Gastrocnemius medialis (tissue), 4 donors: ENCODE measurements around the gene POLD1.

ENCODE experiments used
- POLR2A ChIP-seq, 2 donors: fragments of 450-650 bp; IDR thresholded peaks; one replicate each; pipeline ENCODE4 v1.6.1; 2017; ENCODE audit warnings: antibody characterized with exemption in 2 of 2, mild to moderate bottlenecking in 2 of 2, moderate library complexity in 2 of 2
- TF ChIP-seq, protein P1 (sequence below), 5 experiments: fragments of 450-650 bp in 3 of 5; fragments of 200-600 bp in 2 of 5; sonication (generic) in 2 of 5; IDR thresholded peaks in 4 of 5; conservative IDR thresholded peaks in 1 of 5; 1 replicate in 4 of 5; 2 replicates in 1 of 5; pipeline ENCODE4 v1.5.1; 2016 to 2019; ENCODE audit warnings: antibody characterized with exemption in 5 of 5, mild to moderate bottlenecking in 3 of 5, moderate library complexity in 3 of 5

DNA sequence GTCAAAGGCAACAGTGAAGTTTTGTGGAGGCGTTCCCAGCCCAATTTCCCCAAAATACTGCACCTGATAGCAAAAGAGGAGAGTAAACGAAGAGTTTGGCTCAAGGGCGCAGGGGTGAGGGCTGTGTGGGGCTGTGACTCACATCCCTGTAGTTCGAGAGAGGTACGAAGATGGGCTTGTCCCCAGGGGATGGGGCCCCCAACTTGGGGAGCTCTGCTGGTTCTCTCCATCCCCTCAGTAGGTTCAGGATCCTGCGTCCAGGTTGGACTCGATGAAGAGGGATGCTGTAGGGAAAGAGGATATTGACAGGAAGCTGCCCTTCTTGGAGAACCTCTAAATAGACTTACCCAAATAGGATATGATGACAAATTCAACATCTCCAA lies 22.1 kb upstream of the POLD1 start:
- TF ChIP-seq POLR2A (IDR thresholded peaks at IDR 0.05): no peak
- TF ChIP-seq, protein P1, sequence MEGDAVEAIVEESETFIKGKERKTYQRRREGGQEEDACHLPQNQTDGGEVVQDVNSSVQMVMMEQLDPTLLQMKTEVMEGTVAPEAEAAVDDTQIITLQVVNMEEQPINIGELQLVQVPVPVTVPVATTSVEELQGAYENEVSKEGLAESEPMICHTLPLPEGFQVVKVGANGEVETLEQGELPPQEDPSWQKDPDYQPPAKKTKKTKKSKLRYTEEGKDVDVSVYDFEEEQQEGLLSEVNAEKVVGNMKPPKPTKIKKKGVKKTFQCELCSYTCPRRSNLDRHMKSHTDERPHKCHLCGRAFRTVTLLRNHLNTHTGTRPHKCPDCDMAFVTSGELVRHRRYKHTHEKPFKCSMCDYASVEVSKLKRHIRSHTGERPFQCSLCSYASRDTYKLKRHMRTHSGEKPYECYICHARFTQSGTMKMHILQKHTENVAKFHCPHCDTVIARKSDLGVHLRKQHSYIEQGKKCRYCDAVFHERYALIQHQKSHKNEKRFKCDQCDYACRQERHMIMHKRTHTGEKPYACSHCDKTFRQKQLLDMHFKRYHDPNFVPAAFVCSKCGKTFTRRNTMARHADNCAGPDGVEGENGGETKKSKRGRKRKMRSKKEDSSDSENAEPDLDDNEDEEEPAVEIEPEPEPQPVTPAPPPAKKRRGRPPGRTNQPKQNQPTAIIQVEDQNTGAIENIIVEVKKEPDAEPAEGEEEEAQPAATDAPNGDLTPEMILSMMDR (IDR thresholded peaks at IDR 0.05 in 4 of 5, conservative IDR thresholded peaks at IDR 0.05 in 1 of 5): no peak
